ENCODE results near the gene DACH1.

DNA sequence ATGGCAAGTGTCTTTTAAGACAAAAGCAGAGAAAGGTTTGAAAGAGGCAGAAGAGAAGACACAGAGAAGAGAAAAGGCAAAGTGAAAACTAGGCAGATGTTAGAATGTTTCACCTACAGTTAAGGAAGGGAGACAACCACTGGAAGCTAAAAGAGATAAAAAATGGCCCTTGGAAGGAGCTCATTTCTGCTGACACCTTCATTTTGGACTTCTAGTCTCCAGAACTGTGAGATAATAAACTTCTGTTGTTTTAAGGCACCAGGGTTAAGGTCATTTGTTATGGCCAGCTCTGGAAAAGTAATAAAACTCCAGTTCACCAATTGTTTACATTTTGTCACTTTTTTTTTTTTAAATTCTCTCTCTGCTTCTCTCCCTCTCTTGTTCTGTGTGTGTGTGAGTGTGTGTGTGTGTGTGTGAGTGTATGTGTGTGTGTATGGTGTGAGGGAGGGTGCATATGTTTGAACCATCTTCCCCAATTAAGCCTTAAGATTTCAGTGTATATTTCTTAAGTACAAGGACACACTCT lies 374.6 kb downstream of the DACH1 start:
- TF ChIP-seq, protein P1, sequence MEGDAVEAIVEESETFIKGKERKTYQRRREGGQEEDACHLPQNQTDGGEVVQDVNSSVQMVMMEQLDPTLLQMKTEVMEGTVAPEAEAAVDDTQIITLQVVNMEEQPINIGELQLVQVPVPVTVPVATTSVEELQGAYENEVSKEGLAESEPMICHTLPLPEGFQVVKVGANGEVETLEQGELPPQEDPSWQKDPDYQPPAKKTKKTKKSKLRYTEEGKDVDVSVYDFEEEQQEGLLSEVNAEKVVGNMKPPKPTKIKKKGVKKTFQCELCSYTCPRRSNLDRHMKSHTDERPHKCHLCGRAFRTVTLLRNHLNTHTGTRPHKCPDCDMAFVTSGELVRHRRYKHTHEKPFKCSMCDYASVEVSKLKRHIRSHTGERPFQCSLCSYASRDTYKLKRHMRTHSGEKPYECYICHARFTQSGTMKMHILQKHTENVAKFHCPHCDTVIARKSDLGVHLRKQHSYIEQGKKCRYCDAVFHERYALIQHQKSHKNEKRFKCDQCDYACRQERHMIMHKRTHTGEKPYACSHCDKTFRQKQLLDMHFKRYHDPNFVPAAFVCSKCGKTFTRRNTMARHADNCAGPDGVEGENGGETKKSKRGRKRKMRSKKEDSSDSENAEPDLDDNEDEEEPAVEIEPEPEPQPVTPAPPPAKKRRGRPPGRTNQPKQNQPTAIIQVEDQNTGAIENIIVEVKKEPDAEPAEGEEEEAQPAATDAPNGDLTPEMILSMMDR (IDR thresholded peaks at IDR 0.05) = no peak
- TF ChIP-seq POLR2A (IDR thresholded peaks at IDR 0.05) = no peak

Data from esophagus squamous epithelium (tissue), 4 donors.